HG02798 (cell line): ENCODE results near the gene TMEFF1.
A peak's percentile ranks its signal among the peaks of the same experiment; 100 is the strongest.
"Not testable (repeated sequence)": the region's sequence is repeated elsewhere in the genome, so short reads cannot be mapped to it uniquely, and the experiment has no call there.

ENCODE experiments used
- ATAC-seq: cut with Tn5 transposase; IDR thresholded peaks from one replicate; pipeline ENCODE4 v1.9.1; 2021; ENCODE audit warnings: mild to moderate bottlenecking; ENCODE audit not compliant: unreplicated experiment, poor library complexity

The TMEFF1 gene, protein sequence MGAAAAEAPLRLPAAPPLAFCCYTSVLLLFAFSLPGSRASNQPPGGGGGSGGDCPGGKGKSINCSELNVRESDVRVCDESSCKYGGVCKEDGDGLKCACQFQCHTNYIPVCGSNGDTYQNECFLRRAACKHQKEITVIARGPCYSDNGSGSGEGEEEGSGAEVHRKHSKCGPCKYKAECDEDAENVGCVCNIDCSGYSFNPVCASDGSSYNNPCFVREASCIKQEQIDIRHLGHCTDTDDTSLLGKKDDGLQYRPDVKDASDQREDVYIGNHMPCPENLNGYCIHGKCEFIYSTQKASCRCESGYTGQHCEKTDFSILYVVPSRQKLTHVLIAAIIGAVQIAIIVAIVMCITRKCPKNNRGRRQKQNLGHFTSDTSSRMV

GRCh38 chr9:100472788-100473275, at the start of gene TMEFF1:
Gene TMEFF1, plus strand, starts transcription at chr9:100473149. Its CDS starts 396 bp downstream, at chr9:100473545.
- ATAC-seq, result peak; percentile 53

DNA sequence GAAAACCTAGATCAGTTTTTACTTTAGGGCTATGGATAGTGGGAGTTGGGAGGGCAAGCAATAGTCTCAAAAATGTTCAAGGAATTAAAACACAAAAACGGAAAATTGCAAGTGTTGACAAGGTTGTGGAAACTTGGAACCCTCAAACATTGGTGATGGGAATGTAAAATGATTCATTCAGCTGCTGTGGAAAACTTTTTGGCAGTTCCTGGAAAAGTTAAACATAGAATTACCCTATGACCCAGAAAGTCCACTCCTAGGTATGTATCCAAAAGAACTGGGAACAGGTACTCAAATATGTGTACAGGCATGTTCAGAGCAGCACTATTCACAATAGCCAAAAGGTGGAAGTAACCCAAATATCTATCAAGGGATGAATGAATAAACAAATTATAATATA, 47.2 kb upstream of the TMEFF1 start:
- ATAC-seq, result no peak

GRCh38 chr9:100426189-100426529, 46.8 kb upstream of the TMEFF1 start:
- no peak for ATAC-seq

DNA sequence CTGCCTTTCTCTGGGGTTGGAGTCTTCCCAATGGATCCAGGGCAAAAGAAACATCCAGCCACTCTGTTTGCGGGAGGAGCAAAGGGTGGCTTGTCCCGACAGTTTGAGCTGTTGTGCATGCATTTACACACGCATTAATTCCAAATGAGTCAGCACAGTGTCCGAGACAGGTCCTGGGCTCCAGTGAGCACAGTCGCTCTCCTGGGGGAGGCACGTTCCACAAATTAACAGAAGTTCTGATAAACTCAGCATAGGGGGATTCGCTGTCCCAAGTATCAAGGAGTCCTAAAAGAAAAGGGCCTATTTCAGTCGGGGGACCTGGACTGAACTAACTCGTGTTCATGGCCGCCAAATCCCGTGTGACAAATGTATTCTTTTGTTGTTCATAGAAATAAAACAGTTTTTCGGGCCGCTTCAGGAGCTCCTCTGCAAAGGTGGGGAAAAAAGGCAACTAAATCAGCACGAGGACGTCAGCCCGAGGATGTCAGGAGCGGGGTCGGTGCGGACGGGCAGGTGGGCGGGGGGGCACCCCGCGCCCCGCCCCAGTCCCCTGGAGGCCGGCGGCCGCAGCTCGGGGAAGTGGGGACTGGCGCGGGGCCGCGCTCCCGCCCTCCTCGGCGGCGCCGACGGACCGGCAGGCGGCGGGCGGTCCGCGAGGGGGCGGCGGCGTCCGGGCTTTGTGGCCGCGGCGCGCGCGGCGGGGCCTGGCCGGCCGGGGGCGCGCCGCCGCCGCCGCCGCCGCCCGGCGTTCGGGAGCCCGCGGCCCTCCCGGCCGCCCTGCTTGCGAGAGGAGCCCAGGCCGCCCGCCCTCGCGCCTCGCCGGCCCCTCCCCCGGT, 46.2 kb upstream of the TMEFF1 start, which contains the start of gene MSANTD3:
Gene MSANTD3, plus strand, starts transcription at position 614 of the 836 bp plus-strand sequence. CDS start 14,796 bp downstream, outside the sequence.
- ATAC-seq, result peak; percentile 88

GRCh38 chr9:100427366-100428263, 45.3 kb upstream of the TMEFF1 start:
- peak; percentile 62 for ATAC-seq

DNA sequence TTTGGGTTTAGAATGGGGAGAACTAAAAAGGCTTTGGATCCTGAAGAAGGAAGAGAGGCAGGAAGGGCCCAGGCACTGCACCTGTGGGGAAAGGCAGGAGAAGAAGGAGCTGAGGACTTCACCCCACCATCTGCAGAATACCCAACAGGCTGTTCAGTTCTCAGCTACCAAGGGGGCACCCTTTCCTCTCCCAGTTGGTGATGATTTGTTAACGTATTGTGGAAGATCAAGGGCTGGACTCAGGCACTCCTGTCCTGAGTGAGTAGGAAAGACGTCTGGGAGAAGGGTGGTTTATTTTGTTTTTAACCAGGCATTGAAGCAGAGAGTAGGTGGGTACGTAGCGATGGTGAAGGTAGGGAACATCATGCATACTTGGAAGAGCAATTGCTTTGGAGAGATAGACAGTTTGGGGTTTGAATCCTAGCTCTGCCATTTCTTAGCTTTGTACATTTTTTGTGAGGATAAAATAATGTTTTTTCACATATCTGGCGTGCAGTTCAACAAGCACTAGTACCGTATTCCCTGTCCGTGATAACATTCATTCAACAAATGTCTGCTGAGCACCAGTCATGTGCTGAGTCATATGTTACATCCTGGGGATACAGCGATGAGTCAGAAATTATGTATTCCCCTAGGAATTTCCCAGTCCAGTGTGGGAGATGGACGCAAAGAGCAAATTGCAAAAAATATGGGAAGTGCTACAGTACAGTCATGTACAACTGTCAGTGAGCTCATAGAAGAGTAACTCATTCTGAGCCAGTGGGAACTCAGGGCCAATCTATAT, 43.9 kb upstream of the TMEFF1 start:
- ATAC-seq, result no peak

DNA sequence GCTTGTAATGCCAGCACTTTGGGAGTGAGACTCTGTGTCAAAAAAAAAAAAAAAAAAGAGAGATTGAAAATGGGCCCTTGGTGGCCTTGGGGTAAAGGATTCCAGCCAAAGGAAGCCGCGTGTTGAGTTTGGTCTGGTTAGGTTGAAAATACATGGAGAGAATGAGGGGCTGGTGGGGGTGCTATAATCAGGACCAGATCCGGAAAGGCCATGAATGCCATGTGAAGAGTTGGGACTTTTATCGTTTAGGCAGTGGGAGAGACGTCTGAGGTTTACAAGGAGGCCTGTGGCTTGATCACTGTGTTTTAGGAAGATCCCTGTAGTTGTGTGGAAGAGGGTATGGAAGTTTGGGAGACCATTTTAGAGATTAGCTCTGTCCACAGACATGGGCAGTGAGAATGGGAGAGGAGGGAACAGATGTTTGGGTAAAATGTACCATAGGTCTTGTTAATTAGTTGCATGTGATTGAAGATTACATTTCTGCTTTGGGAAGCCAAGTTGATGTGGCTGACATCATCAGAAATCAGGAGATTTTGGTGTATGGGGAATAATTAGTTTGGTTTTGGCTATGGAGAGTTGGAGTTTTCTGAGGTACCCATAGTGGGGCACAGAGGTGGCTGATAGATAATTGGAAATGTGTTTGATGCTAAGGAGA, 42.5 kb upstream of the TMEFF1 start:
- no peak for ATAC-seq

DNA sequence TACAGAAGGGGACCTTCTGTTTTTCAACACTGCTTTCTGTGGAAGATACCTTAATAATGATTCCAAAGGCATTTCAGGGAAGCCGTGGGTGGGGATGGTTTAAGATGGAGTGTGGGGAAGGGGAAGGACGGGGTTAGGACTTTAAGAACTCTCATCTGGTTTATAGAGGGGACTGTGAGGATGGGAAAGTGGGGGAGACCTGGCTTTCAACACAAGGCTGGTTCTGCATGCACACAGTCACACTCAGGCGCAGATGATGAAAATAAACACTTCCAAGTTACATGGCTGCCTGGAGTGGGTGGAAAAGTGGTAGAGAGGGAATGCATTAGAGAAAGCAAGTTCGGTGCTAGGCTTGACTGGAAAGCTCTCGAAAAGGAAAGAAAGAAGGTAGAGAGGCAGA, 41.1 kb upstream of the TMEFF1 start:
- ATAC-seq, result no peak

DNA sequence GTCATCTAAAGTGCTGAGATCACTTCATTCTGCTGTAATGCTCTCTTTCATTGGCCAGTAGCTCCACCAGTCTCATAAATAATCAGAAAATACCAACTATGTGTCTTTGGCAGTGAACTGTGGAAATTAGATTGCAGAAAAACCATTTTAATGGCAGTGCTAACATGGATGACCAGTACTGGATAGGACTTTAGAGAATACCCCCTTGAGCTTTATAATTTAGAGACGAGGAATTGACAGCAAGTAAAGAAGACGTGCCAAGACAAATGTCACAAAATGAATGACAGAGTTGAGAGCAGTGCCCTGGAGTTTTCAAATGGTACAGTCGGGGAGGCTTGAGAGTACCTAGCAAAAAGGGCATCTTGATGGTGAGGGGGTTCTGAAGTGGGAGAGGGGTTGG, 40.2 kb upstream of the TMEFF1 start:
- no peak for ATAC-seq

GRCh38 chr9:100436571-100436970, 36.4 kb upstream of the TMEFF1 start:
- no peak for ATAC-seq

DNA sequence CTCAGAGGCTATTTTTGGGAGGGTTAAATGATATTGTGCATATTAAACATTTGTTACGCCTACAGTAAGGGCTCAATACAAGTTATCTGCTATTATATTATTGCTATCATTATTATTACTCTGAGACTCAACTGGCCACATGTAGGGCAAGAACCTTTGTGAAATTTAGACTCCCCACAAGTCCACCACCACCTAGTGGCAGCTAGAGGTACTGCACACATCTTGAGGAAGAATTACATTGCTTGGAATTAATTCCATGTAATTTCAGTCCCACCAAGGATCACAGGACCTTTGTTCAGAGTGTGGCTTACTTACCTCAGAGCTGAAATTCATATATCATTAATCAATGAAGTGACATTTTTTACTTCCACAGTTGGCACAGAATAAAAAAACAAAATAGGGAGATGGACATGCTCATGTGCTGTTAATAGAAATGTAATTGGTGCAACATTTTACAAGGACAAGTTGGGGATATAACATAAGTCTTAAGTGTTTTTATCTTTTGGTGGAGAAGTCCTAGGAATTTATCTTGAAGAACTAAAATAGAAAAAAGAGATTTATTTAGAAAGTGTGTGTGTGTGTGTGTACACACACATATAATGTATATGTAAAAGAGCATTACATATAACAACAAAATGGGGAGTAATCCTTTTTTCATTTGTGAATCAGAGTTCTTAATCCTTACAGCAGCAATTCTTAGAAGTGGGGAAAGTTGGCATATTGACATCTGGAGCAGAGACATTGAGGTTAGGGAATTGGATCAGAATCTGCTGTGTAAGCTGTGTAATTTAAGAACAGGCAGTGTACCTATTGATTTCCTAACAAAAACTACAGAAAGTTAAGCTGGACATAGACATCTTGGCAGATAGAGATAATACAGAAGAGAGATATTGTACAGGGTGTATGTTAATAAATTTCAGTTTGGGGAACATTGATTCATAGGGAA, 34.8 kb upstream of the TMEFF1 start:
- ATAC-seq, result peak; percentile 59

DNA sequence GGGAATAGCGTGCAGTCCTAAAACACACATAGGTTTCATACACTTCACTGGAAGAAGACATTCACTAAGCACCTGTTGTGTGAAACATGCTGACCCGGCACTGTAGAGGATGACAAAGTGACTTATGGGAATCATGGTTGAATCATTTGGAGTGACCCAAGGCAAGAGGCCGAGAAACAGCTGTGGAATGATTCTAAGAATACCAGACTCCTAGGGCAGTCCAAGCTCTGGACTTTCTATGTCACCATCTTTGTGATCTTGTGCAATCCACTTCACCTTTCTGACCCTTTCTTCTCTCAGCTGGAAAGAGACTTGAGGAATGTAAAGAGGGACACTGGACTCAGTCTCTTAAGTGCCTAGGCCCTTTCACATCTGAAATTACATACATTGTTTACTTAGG, 32.9 kb upstream of the TMEFF1 start:
- no peak for ATAC-seq

DNA sequence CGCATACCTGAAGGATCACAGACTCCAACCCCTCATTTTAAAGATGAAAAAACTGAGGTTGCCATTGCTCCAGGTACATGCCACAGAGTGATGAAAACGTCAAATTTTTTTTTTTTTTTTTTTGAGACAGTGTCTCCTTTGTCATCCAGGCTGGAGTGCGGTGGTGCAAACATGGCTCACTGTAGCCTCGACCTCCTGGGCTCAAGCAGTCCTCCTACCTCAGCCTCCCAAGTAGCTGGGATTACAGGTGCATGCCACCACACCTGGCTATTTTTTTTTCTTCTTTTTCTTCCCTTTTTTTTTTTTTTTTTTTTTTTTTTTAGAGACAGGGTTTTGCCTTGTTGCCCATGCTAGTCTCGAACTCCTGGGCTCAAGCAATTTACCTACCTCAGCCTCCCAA, 32.5 kb upstream of the TMEFF1 start:
- ATAC-seq, result not testable (repeated sequence)

GRCh38 chr9:100441911-100442361, 31.0 kb upstream of the TMEFF1 start:
- no peak for ATAC-seq

- ATAC-seq, result no peak
These were observed 28.9 kb upstream of the TMEFF1 start for GRCh38 chr9:100443781-100444768.

DNA sequence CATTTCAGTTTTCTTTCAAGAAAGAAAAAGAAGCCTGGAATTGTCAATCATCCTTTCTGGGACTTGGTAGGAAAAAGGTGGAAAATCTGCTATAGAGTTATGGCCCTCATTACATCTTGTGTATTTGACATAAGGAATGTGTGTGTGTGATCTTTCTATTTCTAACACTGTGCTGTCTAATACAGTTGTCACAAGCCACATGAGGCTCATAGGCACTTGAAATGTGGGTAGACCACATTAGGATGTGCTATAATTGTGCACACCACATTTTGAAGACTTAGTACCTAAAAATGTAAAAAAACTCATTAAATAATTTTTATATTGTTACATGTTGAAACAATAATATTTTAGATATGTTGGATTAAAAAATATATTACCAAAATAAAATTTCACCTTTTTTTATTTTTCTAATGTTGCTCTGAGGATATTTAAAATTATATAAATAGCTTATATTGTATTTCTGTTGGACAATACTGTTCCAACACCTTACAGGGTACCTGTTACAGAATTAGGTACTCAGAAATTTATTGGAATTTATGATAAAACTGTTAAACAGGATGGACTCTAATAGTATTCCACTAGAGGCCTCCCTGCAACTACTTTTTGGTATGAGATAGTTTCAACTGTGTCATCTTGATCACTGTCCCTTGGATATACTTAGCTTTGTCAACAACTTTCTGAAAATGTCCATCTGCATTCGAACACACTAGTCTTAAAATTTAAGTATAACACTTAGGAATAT, 27.6 kb upstream of the TMEFF1 start:
- no peak for ATAC-seq
